Smooth muscle cell of the umbilical artery (primary cell): ENCODE data around the gene MASTL. TPM values are rescaled to one million over a fixed set of nuclear protein-coding genes. Genes with fewer than 3 reads are reported as not detected.

ENCODE experiments used
- total RNA-seq: library from RNA; depleted of rRNA; stranded (reverse); fragments of >200 nt; gene quantifications from 2 replicates; pipeline ENCODE4 v1.2.3, GENCODE V29; 2014

Gene MASTL
- 5.6 and 9.7 TPM in 2 replicates for total RNA-seq

GRCh38 chr10:27155066-27155754, at the start of gene MASTL:
MASTL (plus strand) TSS chr10:27155352; CDS start chr10:27155427, 75 bp downstream.

Other genes with a start within 250 kb of the MASTL start
- 10.4 and 11.3 TPM in 2 replicates for gene ANKRD26, start 54.9 kb upstream of the MASTL start, total RNA-seq
- 143 and 158 TPM in 2 replicates for gene YME1L1, start 968 bp upstream of the MASTL start, total RNA-seq
- gene ACBD5, start 85.4 kb downstream of the MASTL start, total RNA-seq = 23.5 and 25.2 TPM in 2 replicates